HG03060 (cell line): ENCODE measurements around the gene CDC42EP5.
"Not testable (repeated sequence)": the region's sequence is repeated elsewhere in the genome, so short reads cannot be mapped to it uniquely, and the experiment has no call there.

ENCODE experiments used
- ATAC-seq: cut with Tn5 transposase; IDR thresholded peaks from one replicate; pipeline ENCODE4 v1.9.1; 2021; ENCODE audit warnings: low read depth, moderate number of reproducible peaks; ENCODE audit not compliant: unreplicated experiment

CDC42EP5 gene

GRCh38 chr19:54473071-54473891, at the start of gene CDC42EP5:
TSS of gene CDC42EP5 (minus strand) at chr19:54473296. CDS start at chr19:54465547, 7,749 bp downstream.
- ATAC-seq: no peak

- ATAC-seq: no peak
These were observed 48.9 kb upstream of the CDC42EP5 start for GRCh38 chr19:54521860-54522513.

- ATAC-seq: no peak
These were observed 48.1 kb upstream of the CDC42EP5 start for GRCh38 chr19:54521022-54521859.

- ATAC-seq: no peak
These were observed 45.7 kb upstream of the CDC42EP5 start for GRCh38 chr19:54518844-54519243.

GRCh38 chr19:54517483-54517882, 44.4 kb upstream of the CDC42EP5 start:
- no peak for ATAC-seq

GRCh38 chr19:54515156-54515555, 42.1 kb upstream of the CDC42EP5 start:
- no peak for ATAC-seq

GRCh38 chr19:54509200-54509940, 36.3 kb upstream of the CDC42EP5 start:
- not testable (repeated sequence) for ATAC-seq

- ATAC-seq: not testable (repeated sequence)
These were observed 35.4 kb upstream of the CDC42EP5 start for GRCh38 chr19:54508487-54508886.

GRCh38 chr19:54507824-54508223, 34.7 kb upstream of the CDC42EP5 start:
- ATAC-seq: no peak

GRCh38 chr19:54507038-54507717, 34.1 kb upstream of the CDC42EP5 start:
- not testable (repeated sequence) for ATAC-seq

- ATAC-seq: no peak
These were observed 33.0 kb upstream of the CDC42EP5 start for GRCh38 chr19:54506079-54506478.

- ATAC-seq: not testable (repeated sequence)
These were observed 32.4 kb upstream of the CDC42EP5 start for GRCh38 chr19:54505542-54505941.

- no peak for ATAC-seq
These were observed 29.5 kb upstream of the CDC42EP5 start, which contains the start of gene LAIR2 for GRCh38 chr19:54502518-54503048. TSS of gene LAIR2 (plus strand) at chr19:54502831. CDS start at chr19:54502919, 88 bp downstream.

- not testable (repeated sequence) for ATAC-seq
These were observed 25.3 kb upstream of the CDC42EP5 start for GRCh38 chr19:54498451-54498772.

- not testable (repeated sequence) for ATAC-seq
These were observed 24.8 kb upstream of the CDC42EP5 start for GRCh38 chr19:54497747-54498450.

- not testable (repeated sequence) for ATAC-seq
These were observed 22.2 kb upstream of the CDC42EP5 start for GRCh38 chr19:54495284-54495683.

- no peak for ATAC-seq
These were observed 21.0 kb upstream of the CDC42EP5 start for GRCh38 chr19:54493967-54494585.

GRCh38 chr19:54493056-54493455, 20.0 kb upstream of the CDC42EP5 start:
- not testable (repeated sequence) for ATAC-seq
